Measurements from ENCODE around the gene SFXN2.

GRCh38 chr10:102765336-102765735, 50.9 kb downstream of the SFXN2 start:
- TF ChIP-seq, protein P1, sequence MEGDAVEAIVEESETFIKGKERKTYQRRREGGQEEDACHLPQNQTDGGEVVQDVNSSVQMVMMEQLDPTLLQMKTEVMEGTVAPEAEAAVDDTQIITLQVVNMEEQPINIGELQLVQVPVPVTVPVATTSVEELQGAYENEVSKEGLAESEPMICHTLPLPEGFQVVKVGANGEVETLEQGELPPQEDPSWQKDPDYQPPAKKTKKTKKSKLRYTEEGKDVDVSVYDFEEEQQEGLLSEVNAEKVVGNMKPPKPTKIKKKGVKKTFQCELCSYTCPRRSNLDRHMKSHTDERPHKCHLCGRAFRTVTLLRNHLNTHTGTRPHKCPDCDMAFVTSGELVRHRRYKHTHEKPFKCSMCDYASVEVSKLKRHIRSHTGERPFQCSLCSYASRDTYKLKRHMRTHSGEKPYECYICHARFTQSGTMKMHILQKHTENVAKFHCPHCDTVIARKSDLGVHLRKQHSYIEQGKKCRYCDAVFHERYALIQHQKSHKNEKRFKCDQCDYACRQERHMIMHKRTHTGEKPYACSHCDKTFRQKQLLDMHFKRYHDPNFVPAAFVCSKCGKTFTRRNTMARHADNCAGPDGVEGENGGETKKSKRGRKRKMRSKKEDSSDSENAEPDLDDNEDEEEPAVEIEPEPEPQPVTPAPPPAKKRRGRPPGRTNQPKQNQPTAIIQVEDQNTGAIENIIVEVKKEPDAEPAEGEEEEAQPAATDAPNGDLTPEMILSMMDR (IDR thresholded peaks at IDR 0.05; ENCODE audit: insufficient read depth, low read depth, low read length): no peak
- TF ChIP-seq EZH2 (IDR thresholded peaks at IDR 0.05; ENCODE audit: insufficient read depth, low read length): no peak
